ENCODE results near the gene TEX29. TPM values are rescaled to one million over a fixed set of nuclear protein-coding genes. Genes with fewer than 3 reads are reported as not detected.

Gene TEX29
- total RNA-seq, 1 experiment from 2014 or later, result not detected

DNA sequence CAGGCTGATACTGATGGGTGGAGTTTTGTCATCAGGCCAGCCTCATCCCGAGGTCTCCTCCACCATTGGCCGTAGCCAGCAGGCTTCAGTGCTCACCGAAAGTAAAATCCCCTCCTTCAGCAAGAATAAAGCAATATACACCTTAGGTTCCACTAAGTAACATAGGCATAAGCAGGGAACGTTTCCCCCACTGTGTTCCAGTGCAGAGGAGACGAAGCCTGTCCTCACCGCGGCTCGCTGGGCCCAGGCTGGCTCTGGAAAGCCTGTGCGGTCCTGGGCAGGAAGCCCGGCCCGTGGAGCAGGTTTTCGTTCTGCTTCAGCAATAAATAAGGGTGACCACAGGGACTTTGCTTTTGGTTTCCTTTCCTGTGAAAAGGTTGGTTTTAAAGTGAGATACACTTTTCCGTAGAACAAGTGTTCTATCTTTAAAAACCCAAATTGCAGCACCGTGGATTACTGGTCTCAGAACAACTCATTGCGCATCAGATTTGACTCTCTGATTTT is 16.3 kb upstream of the TEX29 start:
- Mint-ChIP-seq H3K9me3 (ENCODE audit: unreplicated experiment) (no peaks in the 10 kb centered on the region), H3K27me3 (ENCODE audit: insufficient read depth, unreplicated experiment) (no peaks in the 10 kb centered on the region), H3K4me1 (ENCODE audit: insufficient read depth, unreplicated experiment) (no peaks in the 10 kb centered on the region), H3K27ac (ENCODE audit: low read depth, unreplicated experiment) (peak overlapping the region; percentile 20), H3K4me3 (ENCODE audit: unreplicated experiment) (no peak overlapping the region), H3K36me3 (ENCODE audit: insufficient read depth, unreplicated experiment) (peaks cover 70% of the 10 kb centered on the region)
- POLR2A ChIA-PET, result no interaction called here
- CTCF ChIA-PET, result no interaction called here
- DNase-seq (ENCODE audit: unreplicated experiment), result no peak
- intact Hi-C loops (cut with micrococcal nuclease), result no loop called here
- TF ChIP-seq, protein P1, sequence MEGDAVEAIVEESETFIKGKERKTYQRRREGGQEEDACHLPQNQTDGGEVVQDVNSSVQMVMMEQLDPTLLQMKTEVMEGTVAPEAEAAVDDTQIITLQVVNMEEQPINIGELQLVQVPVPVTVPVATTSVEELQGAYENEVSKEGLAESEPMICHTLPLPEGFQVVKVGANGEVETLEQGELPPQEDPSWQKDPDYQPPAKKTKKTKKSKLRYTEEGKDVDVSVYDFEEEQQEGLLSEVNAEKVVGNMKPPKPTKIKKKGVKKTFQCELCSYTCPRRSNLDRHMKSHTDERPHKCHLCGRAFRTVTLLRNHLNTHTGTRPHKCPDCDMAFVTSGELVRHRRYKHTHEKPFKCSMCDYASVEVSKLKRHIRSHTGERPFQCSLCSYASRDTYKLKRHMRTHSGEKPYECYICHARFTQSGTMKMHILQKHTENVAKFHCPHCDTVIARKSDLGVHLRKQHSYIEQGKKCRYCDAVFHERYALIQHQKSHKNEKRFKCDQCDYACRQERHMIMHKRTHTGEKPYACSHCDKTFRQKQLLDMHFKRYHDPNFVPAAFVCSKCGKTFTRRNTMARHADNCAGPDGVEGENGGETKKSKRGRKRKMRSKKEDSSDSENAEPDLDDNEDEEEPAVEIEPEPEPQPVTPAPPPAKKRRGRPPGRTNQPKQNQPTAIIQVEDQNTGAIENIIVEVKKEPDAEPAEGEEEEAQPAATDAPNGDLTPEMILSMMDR (IDR thresholded peaks at IDR 0.05; ENCODE audit: unreplicated experiment), result no peak
- BruUV-seq (replicated peaks), result no TSS peak

DNA sequence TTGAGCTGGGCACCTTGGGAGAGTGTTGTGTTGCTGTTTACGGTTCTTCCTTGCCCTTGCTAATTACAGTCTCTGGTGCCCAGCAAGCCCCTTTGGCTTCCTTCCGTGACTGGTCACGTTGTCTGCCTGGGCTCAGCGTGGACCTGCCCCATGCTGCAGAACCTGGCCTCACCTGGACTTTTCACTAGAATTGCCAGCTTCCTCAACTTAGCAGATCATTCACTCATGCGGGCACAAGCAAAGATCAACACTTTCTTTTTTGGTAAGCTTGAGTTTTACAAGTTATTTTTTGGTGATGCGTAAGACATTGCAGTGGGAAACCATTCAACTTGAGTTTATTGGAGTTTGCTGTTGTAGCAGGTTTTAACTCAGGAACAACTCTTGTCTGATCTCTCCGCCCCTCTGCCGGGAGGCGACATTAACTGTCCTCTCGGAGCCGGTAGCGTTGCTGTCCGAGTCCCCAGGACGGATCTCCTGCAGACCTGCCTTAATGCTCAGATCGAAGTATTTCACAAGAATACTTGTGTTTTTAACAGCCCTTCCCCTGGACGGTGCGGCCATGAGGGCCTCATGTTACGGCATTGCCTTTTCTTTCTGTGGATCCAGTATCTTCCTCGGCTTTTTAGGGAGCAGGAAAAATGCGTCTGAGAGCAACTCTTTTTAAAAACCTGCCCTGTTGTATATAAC is 15.7 kb upstream of the TEX29 start:
- ChIA-PET CTCF (no interaction called here), POLR2A (no interaction called here)
- Mint-ChIP-seq H3K27me3 (ENCODE audit: insufficient read depth, unreplicated experiment) (no peaks in the 10 kb centered on the region), H3K4me3 (ENCODE audit: unreplicated experiment) (no peak overlapping the region), H3K36me3 (ENCODE audit: insufficient read depth, unreplicated experiment) (peaks cover 65% of the 10 kb centered on the region), H3K27ac (ENCODE audit: low read depth, unreplicated experiment) (peak overlapping the region; percentile 20), H3K4me1 (ENCODE audit: insufficient read depth, unreplicated experiment) (no peaks in the 10 kb centered on the region), H3K9me3 (ENCODE audit: unreplicated experiment) (peaks cover 1% of the 10 kb centered on the region)
- TF ChIP-seq, protein P1 (IDR thresholded peaks at IDR 0.05; ENCODE audit: unreplicated experiment), result no peak
- DNase-seq (ENCODE audit: unreplicated experiment), result no peak
- BruUV-seq (replicated peaks), result no TSS peak
- intact Hi-C loops (cut with micrococcal nuclease), result no loop called here

DNA sequence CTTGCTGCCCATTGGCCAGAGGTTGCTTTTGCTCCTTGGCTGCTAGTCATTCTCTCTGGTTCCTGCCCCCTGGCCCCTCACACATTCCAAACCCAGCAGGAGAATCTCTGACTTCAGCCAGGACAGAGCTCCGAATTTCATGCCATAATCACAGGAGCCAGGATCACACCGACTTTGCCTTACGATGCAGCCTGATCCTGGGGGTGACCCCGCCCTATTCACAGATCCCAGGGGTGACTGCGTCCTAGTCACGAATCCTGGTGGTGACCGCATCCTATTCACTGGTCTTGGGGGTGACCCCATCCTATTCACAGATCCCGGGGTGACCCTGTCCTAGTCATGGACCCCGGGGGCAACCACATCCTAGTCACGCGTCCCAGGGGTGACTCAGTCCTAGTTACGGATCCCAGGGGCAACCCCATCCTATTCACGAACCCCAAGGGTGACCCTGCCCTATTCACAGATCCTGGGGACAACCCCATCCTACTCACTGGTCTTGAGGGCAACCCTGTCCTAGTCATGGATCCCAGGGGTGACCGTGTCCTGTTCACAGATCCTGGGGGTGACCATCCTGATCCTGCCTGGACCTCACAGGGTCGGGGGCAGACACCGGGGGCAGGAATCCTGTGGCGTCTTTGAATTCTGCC is 7.4 kb upstream of the TEX29 start:
- Mint-ChIP-seq H3K9me3 (ENCODE audit: unreplicated experiment) (peaks cover 20% of the 10 kb centered on the region), H3K27ac (ENCODE audit: low read depth, unreplicated experiment) (no peak overlapping the region), H3K36me3 (ENCODE audit: insufficient read depth, unreplicated experiment) (peaks cover 12% of the 10 kb centered on the region), H3K27me3 (ENCODE audit: insufficient read depth, unreplicated experiment) (no peaks in the 10 kb centered on the region), H3K4me3 (ENCODE audit: unreplicated experiment) (no peak overlapping the region), H3K4me1 (ENCODE audit: insufficient read depth, unreplicated experiment) (no peaks in the 10 kb centered on the region)
- DNase-seq (ENCODE audit: unreplicated experiment), result no peak
- ChIA-PET POLR2A (no interaction called here), CTCF (no interaction called here)
- intact Hi-C loops (cut with micrococcal nuclease), result no loop called here
- no TSS peak for BruUV-seq (replicated peaks)
- TF ChIP-seq, protein P1 (IDR thresholded peaks at IDR 0.05; ENCODE audit: unreplicated experiment), result no peak

DNA sequence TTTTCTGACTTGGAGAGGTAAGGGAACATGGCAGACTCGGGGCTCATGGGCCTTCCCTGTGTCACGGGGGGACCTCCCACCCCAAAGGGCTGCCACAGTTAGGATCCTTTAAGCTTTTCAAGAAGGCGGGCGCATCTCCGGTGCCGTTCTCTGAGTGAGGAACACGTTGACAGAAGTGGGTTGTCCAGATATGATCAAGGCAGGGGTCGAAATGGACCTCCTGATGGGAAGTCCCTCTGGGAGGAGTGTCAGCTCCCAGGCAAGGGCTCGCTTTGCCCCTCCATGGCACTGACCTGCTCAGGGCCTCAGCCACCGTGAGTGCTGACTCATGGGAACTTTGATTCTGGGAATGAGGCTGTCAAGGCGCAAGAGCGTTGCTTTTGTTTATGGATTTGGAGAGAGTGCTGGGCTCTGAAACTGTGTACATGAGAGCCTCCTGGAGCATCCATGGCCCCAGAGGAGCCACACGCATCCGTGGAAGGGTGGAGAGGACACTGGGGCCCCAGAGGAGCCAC is 6.5 kb upstream of the TEX29 start:
- intact Hi-C loops (cut with micrococcal nuclease), result no loop called here
- peaks cover 20% of the 10 kb centered on the region for H3K9me3 Mint-ChIP-seq (ENCODE audit: unreplicated experiment)
- CTCF ChIA-PET, result no interaction called here
- no peak overlapping the region for H3K4me3 Mint-ChIP-seq (ENCODE audit: unreplicated experiment)
- H3K27me3 Mint-ChIP-seq (ENCODE audit: insufficient read depth, unreplicated experiment), result no peaks in the 10 kb centered on the region
- TF ChIP-seq, protein P1 (IDR thresholded peaks at IDR 0.05; ENCODE audit: unreplicated experiment), result no peak
- POLR2A ChIA-PET, result no interaction called here
- no peaks in the 10 kb centered on the region for H3K4me1 Mint-ChIP-seq (ENCODE audit: insufficient read depth, unreplicated experiment)
- DNase-seq (ENCODE audit: unreplicated experiment), result no peak
- no TSS peak for BruUV-seq (replicated peaks)
- peaks cover 12% of the 10 kb centered on the region for H3K36me3 Mint-ChIP-seq (ENCODE audit: insufficient read depth, unreplicated experiment)
- H3K27ac Mint-ChIP-seq (ENCODE audit: low read depth, unreplicated experiment), result no peak overlapping the region

All from MCF 10A (cell line).